GM12801 (cell line): ENCODE results near the gene RAC3.

Source experiments
- CTCF ChIP-seq: IDR thresholded peaks from one replicate; pipeline ENCODE4 v1.5.1; 2011; ENCODE audit warnings: control low read depth; ENCODE audit not compliant: insufficient read length; ENCODE audit errors: extremely low read depth

Gene RAC3

GRCh38 chr17:82007228-82007494 is 24.3 kb upstream of the RAC3 start:
- no peak for TF ChIP-seq CTCF

GRCh38 chr17:82007495-82008257 is 23.8 kb upstream of the RAC3 start:
- no peak for TF ChIP-seq CTCF

- TF ChIP-seq CTCF, result no peak
Measured at GRCh38 chr17:82008258-82008940, 23.1 kb upstream of the RAC3 start.

- no peak for TF ChIP-seq CTCF
Measured at GRCh38 chr17:82008941-82009405, 22.5 kb upstream of the RAC3 start.

- TF ChIP-seq CTCF, result no peak
Measured at GRCh38 chr17:82009413-82009812, 22.1 kb upstream of the RAC3 start.

GRCh38 chr17:82010575-82011525 is 20.6 kb upstream of the RAC3 start:
- no peak for TF ChIP-seq CTCF

GRCh38 chr17:82011617-82012187 is 19.8 kb upstream of the RAC3 start:
- TF ChIP-seq CTCF, result no peak
